Ascending aorta (tissue), 2 donors: ENCODE measurements around the gene POMC. TPM values are rescaled to one million over a fixed set of nuclear protein-coding genes. Genes with fewer than 3 reads are reported as not detected.

Source experiments
- DNase-seq, 2 donors: peaks; one replicate each; pipeline ENCODE4 v3.0.0-alpha.2; 2019; ENCODE audit warnings: low spot score in 2 of 2
- H3K27ac ChIP-seq, 2 donors: fragments of 200-600 bp; sonication (generic); one replicate each; pipeline ENCODE4 v1.5.1; 2016 to 2017; ENCODE audit warnings: mild to moderate bottlenecking in 1 of 2
- H3K27me3 ChIP-seq: fragments of 200-600 bp; sonication (generic); one replicate; pipeline ENCODE4 v1.5.1; 2017
- H3K36me3 ChIP-seq, 2 donors: fragments of 200-600 bp; sonication (generic); one replicate each; pipeline ENCODE4 v1.5.1; 2016
- H3K4me1 ChIP-seq, 2 donors: fragments of 200-600 bp; sonication (generic); one replicate each; pipeline ENCODE4 v1.5.1; 2016 to 2017; ENCODE audit warnings: mild to moderate bottlenecking in 1 of 2
- H3K4me3 ChIP-seq, 2 donors: fragments of 200-600 bp; sonication (generic); one replicate each; pipeline ENCODE4 v1.5.1; 2016 to 2017; ENCODE audit warnings: mild to moderate bottlenecking in 1 of 2
- H3K9me3 ChIP-seq, 2 donors: fragments of 200-600 bp; sonication (generic); one replicate each; pipeline ENCODE4 v1.5.1; 2016
- intact Hi-C: fragments of 100-400 bp; cut with DNase I; formaldehyde crosslinking; loops from one replicate; pipeline ENCODE4 v1.15.1; 2023
- total RNA-seq: library from RNA; depleted of rRNA; stranded (reverse); fragments of >200 nt; gene quantifications from one replicate; pipeline ENCODE4 v1.1.0, GENCODE V29; 2016
- TF ChIP-seq, protein P1 (sequence below), 3 experiments: fragments of 200-600 bp in 2 of 3; fragments of 450-650 bp in 1 of 3; sonication (generic) in 2 of 3; IDR thresholded peaks; one replicate each; pipeline ENCODE4 v1.5.1; 2016 to 2019; ENCODE audit warnings: antibody characterized with exemption in 3 of 3, mild to moderate bottlenecking in 1 of 3, moderate library complexity in 1 of 3

POMC gene
- total RNA-seq, 1 donor from 2014 or later = 18.6 TPM

DNA sequence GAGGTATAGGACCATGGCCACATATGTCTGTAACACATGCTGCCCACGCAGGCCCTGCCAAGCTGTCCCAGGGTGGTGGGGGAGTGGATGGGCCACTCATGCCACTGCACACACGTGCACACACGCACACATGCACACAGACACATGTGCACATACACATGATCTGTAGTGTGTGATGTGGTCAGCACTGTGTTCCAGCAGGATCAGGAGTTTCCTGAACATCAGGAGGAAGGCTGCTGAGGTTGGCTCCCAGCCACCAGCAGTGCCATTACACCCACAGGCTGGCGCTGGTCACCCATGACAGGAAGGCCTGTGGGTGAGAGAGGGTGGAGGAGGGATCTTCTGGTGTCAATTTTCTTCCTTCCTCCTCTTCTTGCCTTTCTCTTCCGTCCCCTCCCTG lies 44.7 kb downstream of the POMC start:
- no peaks in the 10 kb centered on the region for H3K36me3 ChIP-seq
- TF ChIP-seq, protein P1, sequence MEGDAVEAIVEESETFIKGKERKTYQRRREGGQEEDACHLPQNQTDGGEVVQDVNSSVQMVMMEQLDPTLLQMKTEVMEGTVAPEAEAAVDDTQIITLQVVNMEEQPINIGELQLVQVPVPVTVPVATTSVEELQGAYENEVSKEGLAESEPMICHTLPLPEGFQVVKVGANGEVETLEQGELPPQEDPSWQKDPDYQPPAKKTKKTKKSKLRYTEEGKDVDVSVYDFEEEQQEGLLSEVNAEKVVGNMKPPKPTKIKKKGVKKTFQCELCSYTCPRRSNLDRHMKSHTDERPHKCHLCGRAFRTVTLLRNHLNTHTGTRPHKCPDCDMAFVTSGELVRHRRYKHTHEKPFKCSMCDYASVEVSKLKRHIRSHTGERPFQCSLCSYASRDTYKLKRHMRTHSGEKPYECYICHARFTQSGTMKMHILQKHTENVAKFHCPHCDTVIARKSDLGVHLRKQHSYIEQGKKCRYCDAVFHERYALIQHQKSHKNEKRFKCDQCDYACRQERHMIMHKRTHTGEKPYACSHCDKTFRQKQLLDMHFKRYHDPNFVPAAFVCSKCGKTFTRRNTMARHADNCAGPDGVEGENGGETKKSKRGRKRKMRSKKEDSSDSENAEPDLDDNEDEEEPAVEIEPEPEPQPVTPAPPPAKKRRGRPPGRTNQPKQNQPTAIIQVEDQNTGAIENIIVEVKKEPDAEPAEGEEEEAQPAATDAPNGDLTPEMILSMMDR (IDR thresholded peaks at IDR 0.05) = no peak
- DNase-seq = no peak
- H3K27ac ChIP-seq = no peak overlapping the region
- no peak overlapping the region for H3K4me3 ChIP-seq
- no peaks in the 10 kb centered on the region for H3K9me3 ChIP-seq
- no peaks in the 10 kb centered on the region for H3K4me1 ChIP-seq
- intact Hi-C loops = no loop called here
- no peaks in the 10 kb centered on the region for H3K27me3 ChIP-seq

DNA sequence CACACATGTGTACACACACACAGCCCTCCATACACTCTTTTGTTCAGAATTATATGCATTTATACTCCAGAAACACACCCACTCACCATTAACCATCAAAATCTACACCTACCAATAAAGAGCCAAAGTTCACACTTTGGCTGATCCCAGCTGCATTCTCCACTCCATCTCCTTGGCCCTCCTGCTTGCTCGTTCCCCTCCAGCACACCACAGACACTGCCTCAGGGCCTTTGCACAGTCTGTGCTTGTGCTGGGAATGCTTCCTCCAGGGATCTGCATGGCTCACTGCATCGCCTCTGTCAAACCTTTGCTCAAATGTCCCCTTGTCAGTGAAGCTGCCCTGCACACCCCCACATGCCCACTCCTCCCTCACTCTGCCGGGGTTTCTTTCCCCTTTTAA lies 46.0 kb downstream of the POMC start:
- no peaks in the 10 kb centered on the region for H3K4me1 ChIP-seq
- TF ChIP-seq, protein P1 (IDR thresholded peaks at IDR 0.05) = no peak
- H3K36me3 ChIP-seq = no peaks in the 10 kb centered on the region
- no peak overlapping the region for H3K27ac ChIP-seq
- H3K9me3 ChIP-seq = no peaks in the 10 kb centered on the region
- no peak overlapping the region for H3K4me3 ChIP-seq
- no peak for DNase-seq
- H3K27me3 ChIP-seq = no peaks in the 10 kb centered on the region
- intact Hi-C loops = no loop called here

DNA sequence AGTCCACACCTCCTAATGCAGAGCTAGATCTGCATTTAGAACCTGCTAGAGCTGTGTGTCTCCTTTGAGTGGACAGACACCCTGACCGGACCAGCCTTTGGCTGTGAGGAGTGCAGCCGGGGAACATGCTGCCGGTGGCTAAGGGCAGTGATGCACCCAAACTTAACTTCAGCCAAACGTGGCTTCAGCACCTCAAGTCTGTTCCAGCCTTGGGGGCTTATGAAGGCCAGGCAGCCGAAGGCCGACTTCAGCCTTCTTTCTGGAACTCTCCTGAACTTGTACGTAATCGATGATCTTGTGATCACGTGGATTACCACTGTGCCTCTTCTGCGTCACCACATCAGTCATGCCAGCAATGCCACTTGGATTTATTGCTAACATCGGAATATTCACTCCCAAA lies 49.1 kb downstream of the POMC start:
- no peaks in the 10 kb centered on the region for H3K4me1 ChIP-seq
- no peak overlapping the region for H3K4me3 ChIP-seq
- H3K36me3 ChIP-seq = no peaks in the 10 kb centered on the region
- no peak for DNase-seq
- no peaks in the 10 kb centered on the region for H3K27me3 ChIP-seq
- H3K9me3 ChIP-seq = no peaks in the 10 kb centered on the region
- TF ChIP-seq, protein P1 (IDR thresholded peaks at IDR 0.05) = no peak
- no peak overlapping the region for H3K27ac ChIP-seq
- intact Hi-C loops = no loop called here

DNA sequence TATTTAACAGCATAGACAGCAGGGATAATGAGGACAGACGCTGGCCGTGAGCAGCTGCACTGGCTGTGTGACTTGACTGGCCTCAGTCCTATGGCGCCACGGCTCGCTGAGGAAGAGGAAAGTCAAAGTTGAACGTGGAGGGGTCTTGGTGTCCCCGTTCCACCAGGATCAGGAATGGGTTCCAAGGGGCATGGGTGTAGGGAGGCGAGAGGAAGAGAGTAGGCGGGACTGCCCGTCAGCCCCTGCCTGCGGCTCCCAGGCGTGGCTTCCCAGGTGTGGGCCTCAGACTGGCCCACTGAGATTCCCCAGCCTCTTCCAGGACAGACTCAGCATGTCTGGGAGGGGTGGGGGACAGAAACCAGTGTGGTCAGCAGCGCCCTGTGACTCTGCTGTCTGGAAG lies 51.4 kb downstream of the POMC start:
- H3K9me3 ChIP-seq = no peaks in the 10 kb centered on the region
- no peak overlapping the region for H3K27ac ChIP-seq
- H3K36me3 ChIP-seq = no peaks in the 10 kb centered on the region
- intact Hi-C loops = no loop called here
- no peak overlapping the region for H3K4me3 ChIP-seq
- no peak for DNase-seq
- H3K4me1 ChIP-seq = no peaks in the 10 kb centered on the region
- H3K27me3 ChIP-seq = no peaks in the 10 kb centered on the region
- TF ChIP-seq, protein P1 (IDR thresholded peaks at IDR 0.05) = no peak

- H3K4me3 ChIP-seq = no peak overlapping the region
- TF ChIP-seq, protein P1 (IDR thresholded peaks at IDR 0.05) = no peak
- no peak overlapping the region for H3K27ac ChIP-seq
- H3K4me1 ChIP-seq = no peaks in the 10 kb centered on the region
- intact Hi-C loops = no loop called here
- H3K9me3 ChIP-seq = no peaks in the 10 kb centered on the region
- DNase-seq = no peak
- H3K27me3 ChIP-seq = no peaks in the 10 kb centered on the region
- H3K36me3 ChIP-seq = no peaks in the 10 kb centered on the region
Observed at GRCh38 chr2:25115902-25116301, 52.5 kb downstream of the POMC start.

GRCh38 chr2:25115249-25115883 lies 53.0 kb downstream of the POMC start:
- Histone ChIP-seq H3K9me3 (no peaks in the 10 kb centered on the region), H3K4me3 (no peak overlapping the region), H3K4me1 (no peaks in the 10 kb centered on the region), H3K27ac (no peak overlapping the region), H3K36me3 (no peaks in the 10 kb centered on the region), H3K27me3 (no peaks in the 10 kb centered on the region)
- TF ChIP-seq, protein P1 (IDR thresholded peaks at IDR 0.05) = no peak
- intact Hi-C loops = no loop called here
- no peak for DNase-seq
